HepG2 (cell line): ENCODE data around the gene IDH3A.

Experiments used
- CTCF ChIP-seq: sonication (generic); formaldehyde crosslinking; IDR thresholded peaks from 2 replicates; pipeline ENCODE4 v1.5.0; 2020; ENCODE audit warnings: mild to moderate bottlenecking, missing genetic modification reagents, moderate library complexity
- EP300 ChIP-seq, 3 experiments: sonication (generic) in 1 of 3; formaldehyde crosslinking in 1 of 3; IDR thresholded peaks; 2 replicates each; pipeline versions ENCODE4 v1.5.1 to v1.6.1; 2011 to 2020; ENCODE audit warnings: low read depth in 2 of 3, low read length in 2 of 3, borderline replicate concordance in 1 of 3, improper control_type of control experiment in 1 of 3, mild to moderate bottlenecking in 1 of 3, missing genetic modification reagents in 1 of 3, moderate library complexity in 1 of 3
- MTA1 ChIP-seq: sonication (generic); formaldehyde crosslinking; IDR thresholded peaks from 2 replicates; pipeline ENCODE4 v1.4.0; 2020; ENCODE audit warnings: missing genetic modification reagents, mild to moderate bottlenecking, borderline replicate concordance
- NFIC ChIP-seq: IDR thresholded peaks from 2 replicates; pipeline ENCODE4 v1.6.1; 2012; ENCODE audit warnings: mild to moderate bottlenecking, low read length, inconsistent platforms
- NFRKB ChIP-seq: fragments of 450-650 bp; IDR thresholded peaks from 2 replicates; pipeline ENCODE4 v1.6.1; 2017
- POLR2A ChIP-seq, 2 experiments: IDR thresholded peaks; 2 replicates each; pipeline ENCODE4 v1.6.1; 2011; ENCODE audit warnings: low read depth in 2 of 2, low read length in 2 of 2, mild to moderate bottlenecking in 1 of 2, moderate library complexity in 1 of 2; ENCODE audit not compliant: insufficient read depth in 1 of 2
- POLR2AphosphoS2 ChIP-seq: IDR thresholded peaks from 2 replicates; pipeline ENCODE4 v1.6.1; 2011; ENCODE audit warnings: low read depth, low read length, improper control_type of control experiment
- REL ChIP-seq: sonication (generic); formaldehyde crosslinking; conservative IDR thresholded peaks from 2 replicates; pipeline ENCODE4 v1.8.0; 2022; ENCODE audit warnings: mild to moderate bottlenecking, missing genetic modification reagents, moderate library complexity
- RNF2 ChIP-seq: fragments of 450-650 bp; conservative IDR thresholded peaks from 2 replicates; pipeline ENCODE4 v1.6.1; 2016; ENCODE audit warnings: low read depth
- SP140L ChIP-seq: sonication (generic); formaldehyde crosslinking; IDR thresholded peaks from 2 replicates; pipeline ENCODE4 v1.4.0; 2020; ENCODE audit warnings: missing genetic modification reagents, borderline replicate concordance
- SRF ChIP-seq: IDR thresholded peaks from 2 replicates; pipeline ENCODE4 v1.6.1; 2011; ENCODE audit warnings: mild to moderate bottlenecking, low read depth, low read length, moderate library complexity
- ZNF335 ChIP-seq: sonication (generic); formaldehyde crosslinking; IDR thresholded peaks from 2 replicates; pipeline ENCODE4 v1.4.0; 2020; ENCODE audit warnings: missing genetic modification reagents
- TF ChIP-seq, protein P1 (sequence below): sonication (generic); formaldehyde crosslinking; IDR thresholded peaks from 2 replicates; pipeline ENCODE4 v1.5.1; 2020; ENCODE audit warnings: mild to moderate bottlenecking, missing genetic modification reagents, moderate library complexity
- TF ChIP-seq, protein P2 (sequence below): sonication (generic); formaldehyde crosslinking; IDR thresholded peaks from 2 replicates; pipeline ENCODE4 v1.5.0; 2020; ENCODE audit warnings: mild to moderate bottlenecking, missing genetic modification reagents, borderline replicate concordance

DNA sequence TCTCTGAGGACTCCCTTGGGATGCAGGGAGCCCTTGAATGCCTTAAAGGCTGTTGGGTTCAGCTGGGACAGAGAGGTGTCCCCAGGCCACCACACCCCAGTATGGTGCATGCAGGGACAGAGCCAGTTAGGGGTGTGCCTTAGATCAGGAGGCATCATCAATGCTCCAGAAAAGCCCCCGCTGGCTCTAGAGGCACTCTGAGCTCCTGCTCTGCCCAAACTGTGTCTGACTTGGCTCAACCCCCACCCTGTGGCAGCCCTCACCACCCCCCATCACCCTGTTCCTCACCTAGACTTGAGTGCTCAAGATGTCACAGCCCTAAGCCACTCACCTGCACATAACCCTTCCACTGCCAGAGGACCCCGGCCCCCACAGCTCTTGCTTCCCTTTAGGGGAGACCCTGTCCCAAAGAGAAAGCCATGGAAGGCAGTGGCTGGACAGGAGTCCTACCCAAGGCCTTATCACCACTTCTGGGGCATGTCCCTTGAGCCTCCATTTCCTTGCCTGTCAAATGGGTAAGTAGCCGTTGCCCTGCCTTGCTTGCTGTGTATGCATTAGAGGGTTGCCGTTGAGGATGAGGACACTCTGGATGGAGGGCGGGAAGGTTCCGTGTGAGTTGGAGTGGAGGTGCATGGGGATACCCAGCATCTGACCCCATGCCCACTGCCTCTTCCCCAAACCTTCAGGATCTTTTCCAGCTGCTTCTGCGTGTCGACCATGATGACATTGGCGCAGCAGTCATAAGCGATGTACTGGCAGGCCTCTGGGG is 43.8 kb downstream of the IDH3A start:
- TF ChIP-seq POLR2A (IDR thresholded peaks at IDR 0.05; ENCODE audit: insufficient read depth in 1 of 2, low read depth in 2 of 2, low read length in 2 of 2) (no peak), NFRKB (no peak), NFIC (no peak), SP140L (CRISPR knock-in tag) (no peak), MTA1 (CRISPR knock-in tag) (no peak), CTCF (CRISPR knock-in tag) (no peak), RNF2 (no peak), EP300 (IDR thresholded peaks at IDR 0.05; ENCODE audit: low read depth in 2 of 2, low read length in 2 of 2) (no peak), EP300 (CRISPR knock-in tag; IDR thresholded peaks at IDR 0.05; ENCODE audit: borderline replicate concordance) (no peak), SRF (no peak), REL (CRISPR knock-in tag) (no peak), POLR2AphosphoS2 (no peak), ZNF335 (CRISPR knock-in tag) (no peak)
- TF ChIP-seq, protein P1, sequence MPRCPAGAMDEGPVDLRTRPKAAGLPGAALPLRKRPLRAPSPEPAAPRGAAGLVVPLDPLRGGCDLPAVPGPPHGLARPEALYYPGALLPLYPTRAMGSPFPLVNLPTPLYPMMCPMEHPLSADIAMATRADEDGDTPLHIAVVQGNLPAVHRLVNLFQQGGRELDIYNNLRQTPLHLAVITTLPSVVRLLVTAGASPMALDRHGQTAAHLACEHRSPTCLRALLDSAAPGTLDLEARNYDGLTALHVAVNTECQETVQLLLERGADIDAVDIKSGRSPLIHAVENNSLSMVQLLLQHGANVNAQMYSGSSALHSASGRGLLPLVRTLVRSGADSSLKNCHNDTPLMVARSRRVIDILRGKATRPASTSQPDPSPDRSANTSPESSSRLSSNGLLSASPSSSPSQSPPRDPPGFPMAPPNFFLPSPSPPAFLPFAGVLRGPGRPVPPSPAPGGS (CRISPR knock-in tag) = no peak
- TF ChIP-seq, protein P2, sequence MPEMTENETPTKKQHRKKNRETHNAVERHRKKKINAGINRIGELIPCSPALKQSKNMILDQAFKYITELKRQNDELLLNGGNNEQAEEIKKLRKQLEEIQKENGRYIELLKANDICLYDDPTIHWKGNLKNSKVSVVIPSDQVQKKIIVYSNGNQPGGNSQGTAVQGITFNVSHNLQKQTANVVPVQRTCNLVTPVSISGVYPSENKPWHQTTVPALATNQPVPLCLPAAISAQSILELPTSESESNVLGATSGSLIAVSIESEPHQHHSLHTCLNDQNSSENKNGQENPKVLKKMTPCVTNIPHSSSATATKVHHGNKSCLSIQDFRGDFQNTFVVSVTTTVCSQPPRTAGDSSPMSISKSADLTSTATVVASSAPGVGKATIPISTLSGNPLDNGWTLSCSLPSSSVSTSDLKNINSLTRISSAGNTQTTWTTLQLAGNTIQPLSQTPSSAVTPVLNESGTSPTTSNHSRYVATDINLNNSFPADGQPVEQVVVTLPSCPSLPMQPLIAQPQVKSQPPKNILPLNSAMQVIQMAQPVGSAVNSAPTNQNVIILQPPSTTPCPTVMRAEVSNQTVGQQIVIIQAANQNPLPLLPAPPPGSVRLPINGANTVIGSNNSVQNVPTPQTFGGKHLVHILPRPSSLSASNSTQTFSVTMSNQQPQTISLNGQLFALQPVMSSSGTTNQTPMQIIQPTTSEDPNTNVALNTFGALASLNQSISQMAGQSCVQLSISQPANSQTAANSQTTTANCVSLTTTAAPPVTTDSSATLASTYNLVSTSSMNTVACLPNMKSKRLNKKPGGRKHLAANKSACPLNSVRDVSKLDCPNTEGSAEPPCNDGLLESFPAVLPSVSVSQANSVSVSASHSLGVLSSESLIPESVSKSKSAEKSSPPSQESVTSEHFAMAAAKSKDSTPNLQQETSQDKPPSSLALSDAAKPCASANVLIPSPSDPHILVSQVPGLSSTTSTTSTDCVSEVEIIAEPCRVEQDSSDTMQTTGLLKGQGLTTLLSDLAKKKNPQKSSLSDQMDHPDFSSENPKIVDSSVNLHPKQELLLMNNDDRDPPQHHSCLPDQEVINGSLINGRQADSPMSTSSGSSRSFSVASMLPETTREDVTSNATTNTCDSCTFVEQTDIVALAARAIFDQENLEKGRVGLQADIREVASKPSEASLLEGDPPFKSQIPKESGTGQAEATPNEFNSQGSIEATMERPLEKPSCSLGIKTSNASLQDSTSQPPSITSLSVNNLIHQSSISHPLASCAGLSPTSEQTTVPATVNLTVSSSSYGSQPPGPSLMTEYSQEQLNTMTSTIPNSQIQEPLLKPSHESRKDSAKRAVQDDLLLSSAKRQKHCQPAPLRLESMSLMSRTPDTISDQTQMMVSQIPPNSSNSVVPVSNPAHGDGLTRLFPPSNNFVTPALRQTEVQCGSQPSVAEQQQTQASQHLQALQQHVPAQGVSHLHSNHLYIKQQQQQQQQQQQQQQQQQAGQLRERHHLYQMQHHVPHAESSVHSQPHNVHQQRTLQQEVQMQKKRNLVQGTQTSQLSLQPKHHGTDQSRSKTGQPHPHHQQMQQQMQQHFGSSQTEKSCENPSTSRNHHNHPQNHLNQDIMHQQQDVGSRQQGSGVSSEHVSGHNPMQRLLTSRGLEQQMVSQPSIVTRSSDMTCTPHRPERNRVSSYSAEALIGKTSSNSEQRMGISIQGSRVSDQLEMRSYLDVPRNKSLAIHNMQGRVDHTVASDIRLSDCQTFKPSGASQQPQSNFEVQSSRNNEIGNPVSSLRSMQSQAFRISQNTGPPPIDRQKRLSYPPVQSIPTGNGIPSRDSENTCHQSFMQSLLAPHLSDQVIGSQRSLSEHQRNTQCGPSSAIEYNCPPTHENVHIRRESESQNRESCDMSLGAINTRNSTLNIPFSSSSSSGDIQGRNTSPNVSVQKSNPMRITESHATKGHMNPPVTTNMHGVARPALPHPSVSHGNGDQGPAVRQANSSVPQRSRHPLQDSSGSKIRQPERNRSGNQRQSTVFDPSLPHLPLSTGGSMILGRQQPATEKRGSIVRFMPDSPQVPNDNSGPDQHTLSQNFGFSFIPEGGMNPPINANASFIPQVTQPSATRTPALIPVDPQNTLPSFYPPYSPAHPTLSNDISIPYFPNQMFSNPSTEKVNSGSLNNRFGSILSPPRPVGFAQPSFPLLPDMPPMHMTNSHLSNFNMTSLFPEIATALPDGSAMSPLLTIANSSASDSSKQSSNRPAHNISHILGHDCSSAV = no peak
